Cardiac fibroblast (primary cell): ENCODE data around the gene RPS13.
"Not testable (repeated sequence)": the region's sequence is repeated elsewhere in the genome, so short reads cannot be mapped to it uniquely, and the experiment has no call there.

Experiments
- DNase-seq, 2 donors: peaks; one replicate each; pipeline versions ENCODE4 v3.0.0 to v3.0.0-alpha.2; 2010; ENCODE audit warnings: low read depth in 2 of 2
- H3K4me3 ChIP-seq, 2 donors: replicated peaks in 1 of 2; 1 replicate in 1 of 2; 2 replicates in 1 of 2; pipeline ENCODE4 v1.5.1; 2011; ENCODE audit warnings: low read depth in 2 of 2, low read length in 2 of 2, mild to moderate bottlenecking in 2 of 2, moderate library complexity in 1 of 2
- CTCF ChIP-seq: IDR thresholded peaks from one replicate; pipeline ENCODE4 v1.5.1; 2011; ENCODE audit warnings: low read depth, mild to moderate bottlenecking, low read length, inconsistent platforms

The RPS13 gene

GRCh38 chr11:17077520-17078401 lies at the start of gene RPS13:
TSS of gene RPS13 (minus strand) at chr11:17077667. CDS start at chr11:17077641, 26 bp downstream.
- TF ChIP-seq CTCF = no peak
- DNase-seq = peak; percentile 99

GRCh38 chr11:17121981-17122380 lies 44.5 kb upstream of the RPS13 start:
- H3K4me3 ChIP-seq = no peak overlapping the region
- DNase-seq = no peak
- no peak for TF ChIP-seq CTCF

More at GRCh38 chr11:17077520-17078401, at the start of gene RPS13:
- H3K4me3 ChIP-seq = peak within 1 kb of the TSS; percentile 94 to 98

GRCh38 chr11:17117262-17117661 lies 39.8 kb upstream of the RPS13 start:
- no peak overlapping the region for H3K4me3 ChIP-seq
- DNase-seq = no peak
- TF ChIP-seq CTCF = no peak

- TF ChIP-seq CTCF = no peak
- no peak for DNase-seq
- H3K4me3 ChIP-seq = no peak overlapping the region
Observed at GRCh38 chr11:17116117-17116516, 38.6 kb upstream of the RPS13 start.

GRCh38 chr11:17107745-17108144 lies 30.3 kb upstream of the RPS13 start:
- TF ChIP-seq CTCF = peak; percentile 31
- DNase-seq = peak; percentile 3 to 9
- H3K4me3 ChIP-seq = not testable (repeated sequence)

- not testable (repeated sequence) for H3K4me3 ChIP-seq, DNase-seq
Observed at GRCh38 chr11:17105404-17106040, 28.1 kb upstream of the RPS13 start.

GRCh38 chr11:17102462-17102861 lies 25.0 kb upstream of the RPS13 start:
- TF ChIP-seq CTCF = no peak
- H3K4me3 ChIP-seq = no peak overlapping the region
- peak; percentile 16 to 34 for DNase-seq
